ENCODE measurements around the gene DDX10.

- TF ChIP-seq POLR2AphosphoS5 (IDR thresholded peaks at IDR 0.05; ENCODE audit: borderline replicate concordance, low read depth, low read length) (no peak), EZH2 (IDR thresholded peaks at IDR 0.05) (no peak)
Observed at GRCh38 chr11:108836541-108836940, 171.7 kb downstream of the DDX10 start.
